IMR-90 (cell line): ENCODE data around the gene MINK1. TPM values are rescaled to one million over a fixed set of nuclear protein-coding genes. Genes with fewer than 3 reads are reported as not detected.

Experiments
- ATAC-seq: fragments of 200-7000 bp; cut with Tn5 transposase; 2 replicates; pipeline ENCODE4 v1.9.1; 2020; ENCODE audit warnings: low read depth, mild to moderate bottlenecking, moderate library complexity
- BruUV-seq: library from RNA; stranded (reverse); fragments of 400-500 nt; replicated peaks from 2 replicates; lab custom pipeline; 2021; lab: Mats Ljungman, UMichigan
- CTCF ChIA-PET: fragments of 300-600 bp; formaldehyde crosslinking; extraction: SDS; loops from one replicate; lab custom pipeline; 2021; ENCODE audit warnings: antibody characterized with exemption; lab: Yijun Ruan, JAX
- POLR2A ChIA-PET: fragments of 300-600 bp; sonication (Branson Sonifier 250); formaldehyde crosslinking; loops from one replicate; lab custom pipeline; 2022; ENCODE audit warnings: antibody characterized with exemption; ENCODE audit not compliant: unreplicated experiment; lab: Charles Lee
- DNase-seq: peaks from one replicate; pipeline ENCODE4 v3.0.0; 2013
- H2AFZ ChIP-seq: replicated peaks from 2 replicates; pipeline ENCODE3; 2013; ENCODE audit warnings: low read length, mild to moderate bottlenecking; ENCODE audit not compliant: poor library complexity
- H2AK5ac ChIP-seq: 2 replicates; pipeline ENCODE4 v1.6.1; 2013; ENCODE audit warnings: low read depth, low read length, inconsistent platforms
- H2AK9ac ChIP-seq: replicated peaks from 2 replicates; pipeline ENCODE3; 2013; ENCODE audit warnings: mild to moderate bottlenecking, low read depth, low read length, moderate library complexity; ENCODE audit not compliant: poor library complexity
- H2BK120ac ChIP-seq: 2 replicates; pipeline ENCODE4 v1.6.1; 2013; ENCODE audit warnings: low read depth, low read length, inconsistent platforms
- H2BK15ac ChIP-seq: 3 replicates; pipeline ENCODE4 v1.6.1; 2013; ENCODE audit warnings: low read depth, low read length, inconsistent platforms
- H2BK20ac ChIP-seq: 2 replicates; pipeline ENCODE4 v1.6.1; 2013; ENCODE audit warnings: low read depth, mild to moderate bottlenecking, inconsistent platforms, low read length, moderate library complexity
- H2BK5ac ChIP-seq: 2 replicates; pipeline ENCODE4 v1.6.1; 2013; ENCODE audit warnings: mild to moderate bottlenecking, low read depth, low read length, inconsistent platforms; ENCODE audit not compliant: poor library complexity, severe bottlenecking
- H3K14ac ChIP-seq: replicated peaks from 2 replicates; pipeline ENCODE4 v1.6.1; 2013; ENCODE audit warnings: low read depth, low read length, inconsistent platforms
- H3K18ac ChIP-seq: 2 replicates; pipeline ENCODE4 v1.6.1; 2013; ENCODE audit warnings: low read depth, low read length, control low read depth
- H3K23ac ChIP-seq: 2 replicates; pipeline ENCODE4 v1.6.1; 2013; ENCODE audit warnings: low read depth, low read length, inconsistent platforms
- H3K27ac ChIP-seq: 2 replicates; pipeline ENCODE4 v1.5.1; 2013; ENCODE audit warnings: mild to moderate bottlenecking, control low read depth, low read length; ENCODE audit not compliant: insufficient read depth
- H3K27me3 ChIP-seq: 2 replicates; pipeline ENCODE4 v1.6.1; 2013; ENCODE audit warnings: low read length; ENCODE audit not compliant: control insufficient read depth, insufficient read depth
- H3K36me3 ChIP-seq: 2 replicates; pipeline ENCODE4 v1.6.1; 2013; ENCODE audit warnings: low read length, mixed read lengths; ENCODE audit not compliant: control insufficient read depth, insufficient read depth
- H3K4ac ChIP-seq: 2 replicates; pipeline ENCODE4 v1.6.1; 2013; ENCODE audit warnings: low read depth, low read length, inconsistent platforms
- H3K4me1 ChIP-seq: 2 replicates; pipeline ENCODE4 v1.6.1; 2013; ENCODE audit warnings: low read length, mixed read lengths; ENCODE audit not compliant: control insufficient read depth, insufficient read depth
- H3K4me2 ChIP-seq: 2 replicates; pipeline ENCODE4 v1.6.1; 2013; ENCODE audit warnings: low read depth, mild to moderate bottlenecking, control low read depth, low read length, moderate library complexity
- H3K4me3 ChIP-seq: 2 replicates; pipeline ENCODE4 v1.5.1; 2013; ENCODE audit warnings: low read depth, mild to moderate bottlenecking, control low read depth, low read length, moderate library complexity; ENCODE audit not compliant: insufficient read depth
- H3K56ac ChIP-seq: 2 replicates; pipeline ENCODE4 v1.6.1; 2013; ENCODE audit warnings: low read length, inconsistent platforms; ENCODE audit not compliant: insufficient read depth; ENCODE audit errors: extremely low read depth
- H3K79me1 ChIP-seq, 2 experiments: 2 replicates each; pipeline ENCODE4 v1.6.1; 2013; ENCODE audit warnings: low read length in 2 of 2, inconsistent platforms in 1 of 2, low read depth in 1 of 2
- H3K9ac ChIP-seq: 2 replicates; pipeline ENCODE4 v1.6.1; 2013; ENCODE audit warnings: low read depth, low read length, control low read depth
- H3K9me1 ChIP-seq: 2 replicates; pipeline ENCODE4 v1.6.1; 2013; ENCODE audit warnings: low read length, inconsistent platforms; ENCODE audit not compliant: insufficient read depth
- H3K9me3 ChIP-seq: 2 replicates; pipeline ENCODE4 v1.6.1; 2013; ENCODE audit warnings: low read length; ENCODE audit not compliant: control insufficient read depth, insufficient read depth
- H4K20me1 ChIP-seq: 2 replicates; pipeline ENCODE4 v1.6.1; 2013; ENCODE audit warnings: low read length, inconsistent platforms; ENCODE audit not compliant: insufficient read depth
- H4K5ac ChIP-seq: 2 replicates; pipeline ENCODE4 v1.6.1; 2013; ENCODE audit warnings: mild to moderate bottlenecking, low read depth, low read length, control low read depth
- H4K8ac ChIP-seq, 2 experiments: 2 replicates each; pipeline ENCODE4 v1.6.1; 2013; ENCODE audit warnings: low read depth in 2 of 2, low read length in 2 of 2, control low read depth in 1 of 2, inconsistent platforms in 1 of 2
- H4K91ac ChIP-seq: 2 replicates; pipeline ENCODE4 v1.6.1; 2013; ENCODE audit warnings: low read depth, low read length, inconsistent platforms; ENCODE audit not compliant: insufficient read depth
- CEBPB ChIP-seq: IDR thresholded peaks from 2 replicates; pipeline ENCODE4 v1.6.1; 2012; ENCODE audit warnings: low read depth, low read length, improper control_type of control experiment
- MAZ ChIP-seq: IDR thresholded peaks from 2 replicates; pipeline ENCODE4 v1.6.1; 2012; ENCODE audit warnings: low read depth, mild to moderate bottlenecking, low read length, improper control_type of control experiment, moderate library complexity, borderline replicate concordance
- MXI1 ChIP-seq: IDR thresholded peaks from 2 replicates; pipeline ENCODE4 v1.6.1; 2012; ENCODE audit warnings: low read depth, mild to moderate bottlenecking, low read length, moderate library complexity, borderline replicate concordance
- POLR2A ChIP-seq: IDR thresholded peaks from 2 replicates; pipeline ENCODE4 v1.6.1; 2012; ENCODE audit warnings: mild to moderate bottlenecking, low read depth, low read length
- SMC3 ChIP-seq: fragments of 150-350 bp; IDR thresholded peaks from 2 replicates; pipeline ENCODE4 v1.6.1; 2016; ENCODE audit warnings: low read depth, mild to moderate bottlenecking, antibody characterized with exemption, low read length, moderate library complexity
- WGBS, 2 experiments: methylation state at CpG; one replicate each; pipeline versions ENCODE4 v1.1.5 to v1.1.7; 2013; ENCODE audit warnings: missing lambda C conversion rate in 2 of 2; ENCODE audit not compliant: insufficient read length in 1 of 2; ENCODE audit errors: extremely low coverage in 2 of 2; 5-methylcytosine and 5-hydroxymethylcytosine counted together
- dilution Hi-C: fragments of 300-500 bp; cut with HindIII; formaldehyde crosslinking; loops from one replicate; pipeline ENCODE4 v1.14.3; 2018; ENCODE audit warnings: low sequenced_read_pairs; ENCODE audit not compliant: unreplicated experiment
- in situ Hi-C: fragments of 300-500 bp; cut with MboI; formaldehyde crosslinking; loops from 3 replicates; pipeline ENCODE4 v1.14.3; 2019; ENCODE audit warnings: low sequenced_read_pairs, inconsistent platforms, mixed read lengths
- intact Hi-C: fragments of 100-400 bp; cut with micrococcal nuclease; formaldehyde crosslinking; loops from 2 replicates; pipeline ENCODE4 v1.10.0; 2022
- polyA plus RNA-seq, 3 experiments: library from polyadenylated mRNA; depleted of rRNA; stranded (reverse); fragments of >200 nt; gene quantifications; 2 replicates each; pipeline ENCODE4 v1.2.3, GENCODE V29; 2012; ENCODE audit warnings: low replicate concordance in 1 of 3
- total RNA-seq: library from RNA; depleted of rRNA; stranded (reverse); fragments of >200 nt; gene quantifications from 2 replicates; pipeline ENCODE4 v1.2.3, GENCODE V29; 2012
- TF ChIP-seq, protein P1 (sequence below): fragments of 150-350 bp; IDR thresholded peaks from 2 replicates; pipeline ENCODE4 v1.6.1; 2017; ENCODE audit warnings: mild to moderate bottlenecking, antibody characterized with exemption, low read length, low read depth

MINK1 gene
- total and polyA plus RNA-seq, 2 of the 4 experiments (the other 2 are of a cell fraction), result 12.2 to 40.9 TPM

DNA sequence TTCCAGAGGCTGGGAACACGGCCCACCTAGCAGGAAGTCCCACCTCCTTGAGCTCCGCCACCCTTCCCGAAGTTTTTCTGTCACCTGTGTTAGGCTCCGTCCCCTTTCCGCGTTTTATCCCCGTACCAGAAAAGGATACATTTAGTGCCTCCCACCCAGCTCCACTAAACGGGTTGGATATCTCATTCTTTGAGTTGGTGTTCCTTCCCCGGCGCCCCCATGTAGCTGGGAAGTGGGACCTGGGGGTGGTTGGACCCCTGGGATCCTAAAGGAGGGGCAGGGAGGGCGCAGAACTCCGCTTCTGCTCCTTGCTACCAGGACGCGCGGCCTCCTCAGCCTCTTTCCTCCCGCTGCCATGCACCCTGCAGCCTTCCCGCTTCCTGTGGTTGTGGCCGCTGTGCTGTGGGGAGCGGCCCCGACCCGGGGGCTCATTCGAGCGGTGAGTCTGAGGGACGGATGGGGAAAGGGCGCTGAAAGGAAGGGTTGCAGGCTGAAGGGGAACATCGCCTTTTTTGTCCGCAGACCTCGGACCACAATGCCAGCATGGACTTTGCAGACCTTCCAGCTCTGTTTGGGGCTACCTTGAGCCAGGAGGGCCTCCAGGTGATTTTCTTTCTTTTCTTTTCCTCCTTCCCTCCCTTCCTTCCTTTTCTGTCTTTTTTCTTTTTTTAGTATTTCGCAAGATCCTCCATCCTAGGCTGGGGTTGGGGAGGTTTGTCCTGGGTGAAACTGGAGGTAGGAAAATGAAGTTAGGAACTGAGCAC, 107.6 kb downstream of the MINK1 start:
- peak overlapping the region; percentile 89 for H2AFZ ChIP-seq
- peak overlapping the region; percentile 84 for H3K9ac ChIP-seq
- peak overlapping the region; percentile 82 to 99 for H4K8ac ChIP-seq
- no peak overlapping the region for H2BK20ac ChIP-seq
- CTCF ChIA-PET, result interaction anchor here (1.6 kb wide), 1 partner anchor 27 kb away, joined by 3 read pairs; the partner anchor contains the start of gene SPAG7
- WGBS, 2 experiments, result no CpG with 5 or more reads among the region's 29 CpGs
- TSS peak; percentile 83 for BruUV-seq
- H2AK9ac ChIP-seq, result peak overlapping the region; percentile 99
- intact Hi-C loops (loop anchor here (1.0 kb wide), 1 partner anchor 31 kb away; no protein-coding TSS in a partner anchor), in situ Hi-C loops (no loop called here), dilution Hi-C loops (no loop called here)
- H3K18ac ChIP-seq, result no peak overlapping the region
- peak overlapping the region; percentile 68 for H3K4me3 ChIP-seq
- peaks cover 18% of the 10 kb centered on the region for H3K4me1 ChIP-seq
- peak overlapping the region; percentile 78 for H3K27ac ChIP-seq
- H3K36me3 ChIP-seq, result peaks cover 49% of the 10 kb centered on the region
- H2BK5ac ChIP-seq, result peak overlapping the region; percentile 55
- peak overlapping the region; percentile 93 for H2AK5ac ChIP-seq
- H3K4me2 ChIP-seq, result peak overlapping the region; percentile 72
- H3K9me3 ChIP-seq, result no peaks in the 10 kb centered on the region
- peak overlapping the region; percentile 93; the same call in 1 of the 2 replicates for H4K91ac ChIP-seq
- peak overlapping the region; percentile 79 for H3K23ac ChIP-seq
- H4K5ac ChIP-seq, result peak overlapping the region; percentile 72
- no peak for TF ChIP-seq MAZ
- peak; percentile 4; the same call in 1 of the 2 replicates for TF ChIP-seq MXI1
- peak; percentile 8 for TF ChIP-seq POLR2A
- no peak for TF ChIP-seq SMC3
- TF ChIP-seq CEBPB, result peak; percentile 73
- TF ChIP-seq, protein P1, sequence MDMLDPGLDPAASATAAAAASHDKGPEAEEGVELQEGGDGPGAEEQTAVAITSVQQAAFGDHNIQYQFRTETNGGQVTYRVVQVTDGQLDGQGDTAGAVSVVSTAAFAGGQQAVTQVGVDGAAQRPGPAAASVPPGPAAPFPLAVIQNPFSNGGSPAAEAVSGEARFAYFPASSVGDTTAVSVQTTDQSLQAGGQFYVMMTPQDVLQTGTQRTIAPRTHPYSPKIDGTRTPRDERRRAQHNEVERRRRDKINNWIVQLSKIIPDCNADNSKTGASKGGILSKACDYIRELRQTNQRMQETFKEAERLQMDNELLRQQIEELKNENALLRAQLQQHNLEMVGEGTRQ, result no peak
- H3K9me1 ChIP-seq, result peaks cover 15% of the 10 kb centered on the region; the same call in 1 of the 2 replicates
- H3K27me3 ChIP-seq, result no peaks in the 10 kb centered on the region
- peak overlapping the region; percentile 90 for H3K56ac ChIP-seq
- no peak for DNase-seq
- peak overlapping the region; percentile 92 for H3K4ac ChIP-seq
- peak; percentile 52 for ATAC-seq
- POLR2A ChIA-PET, result interaction anchor here (0.6 to 2.0 kb wide), 2 partner anchors 8 to 26 kb away, joined by 3 to 14 read pairs; partner anchors contain the start of gene SPAG7
- peak overlapping the region; percentile 69 for H3K14ac ChIP-seq
- H2BK15ac ChIP-seq, result no peak overlapping the region
- H4K20me1 ChIP-seq, result peaks cover 45% of the 10 kb centered on the region
- H2BK120ac ChIP-seq, result peak overlapping the region; percentile 85; the same call in 1 of the 2 replicates
- H3K79me1 ChIP-seq, result peaks cover 22 to 65% of the 10 kb centered on the region in 2 experiments; a peak in 3 of 4 replicates
